ENCODE measurements around the gene TTC34. TPM values are rescaled to one million over a fixed set of nuclear protein-coding genes. Genes with fewer than 3 reads are reported as not detected.

The TTC34 gene
- total RNA-seq, 2 experiments from 2014 or later: 0.79 to 0.81 TPM

DNA sequence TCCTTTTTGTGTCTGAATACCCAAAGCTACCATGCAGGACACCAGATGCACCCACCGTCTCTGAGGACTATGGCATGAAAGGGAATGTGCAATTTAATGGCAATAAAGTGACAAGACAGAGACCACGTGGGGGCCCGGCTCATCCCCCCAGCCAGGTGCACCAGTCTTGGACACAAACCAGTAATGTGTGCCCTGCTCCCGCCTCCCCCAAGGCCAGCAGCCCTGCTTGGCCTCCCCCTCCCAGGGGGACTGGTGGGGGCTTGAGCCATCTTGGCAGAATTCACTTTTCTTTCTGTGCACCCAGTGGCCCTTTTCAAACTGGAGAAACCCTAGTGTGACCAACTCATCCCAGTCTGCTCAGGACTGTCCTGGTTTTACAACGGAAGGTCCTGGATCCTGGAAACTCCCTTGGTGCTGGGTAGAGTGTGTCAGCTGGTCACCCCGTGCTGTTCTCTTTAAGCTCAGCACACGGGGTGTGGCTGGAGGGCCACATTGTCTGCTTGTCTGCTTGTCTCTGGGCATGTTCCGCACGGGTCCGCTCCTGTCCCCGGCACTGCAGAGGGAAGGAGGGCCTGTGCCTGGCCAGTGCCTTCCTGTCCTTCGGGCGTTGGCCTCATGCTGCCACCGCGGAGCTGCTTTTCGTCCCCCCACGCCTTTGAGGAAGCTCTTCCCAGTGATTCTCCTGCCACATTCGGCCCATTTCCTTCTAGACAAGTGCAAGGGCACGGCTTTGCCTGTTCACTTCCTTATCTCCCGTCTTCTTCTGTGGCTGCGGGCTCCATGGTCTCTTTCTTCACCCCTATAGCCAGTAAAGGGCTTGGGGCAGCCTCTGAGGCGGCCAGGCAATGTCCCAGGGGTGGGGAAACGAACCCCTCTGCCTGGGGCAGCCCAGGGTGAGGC lies 45.8 kb upstream of the TTC34 start:
- Mint-ChIP-seq H3K27me3 (peaks cover 2% of the 10 kb centered on the region), H3K27ac (no peak overlapping the region), H3K4me1 (ENCODE audit: low read depth) (no peaks in the 10 kb centered on the region), H3K4me3 (no peak overlapping the region), H3K36me3 (ENCODE audit: low read depth) (no peaks in the 10 kb centered on the region), H3K9me3 (no peaks in the 10 kb centered on the region)
- TF ChIP-seq, protein P1, sequence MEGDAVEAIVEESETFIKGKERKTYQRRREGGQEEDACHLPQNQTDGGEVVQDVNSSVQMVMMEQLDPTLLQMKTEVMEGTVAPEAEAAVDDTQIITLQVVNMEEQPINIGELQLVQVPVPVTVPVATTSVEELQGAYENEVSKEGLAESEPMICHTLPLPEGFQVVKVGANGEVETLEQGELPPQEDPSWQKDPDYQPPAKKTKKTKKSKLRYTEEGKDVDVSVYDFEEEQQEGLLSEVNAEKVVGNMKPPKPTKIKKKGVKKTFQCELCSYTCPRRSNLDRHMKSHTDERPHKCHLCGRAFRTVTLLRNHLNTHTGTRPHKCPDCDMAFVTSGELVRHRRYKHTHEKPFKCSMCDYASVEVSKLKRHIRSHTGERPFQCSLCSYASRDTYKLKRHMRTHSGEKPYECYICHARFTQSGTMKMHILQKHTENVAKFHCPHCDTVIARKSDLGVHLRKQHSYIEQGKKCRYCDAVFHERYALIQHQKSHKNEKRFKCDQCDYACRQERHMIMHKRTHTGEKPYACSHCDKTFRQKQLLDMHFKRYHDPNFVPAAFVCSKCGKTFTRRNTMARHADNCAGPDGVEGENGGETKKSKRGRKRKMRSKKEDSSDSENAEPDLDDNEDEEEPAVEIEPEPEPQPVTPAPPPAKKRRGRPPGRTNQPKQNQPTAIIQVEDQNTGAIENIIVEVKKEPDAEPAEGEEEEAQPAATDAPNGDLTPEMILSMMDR (IDR thresholded peaks at IDR 0.05): no peak
- intact Hi-C loops (cut with micrococcal nuclease): no loop called here
- POLR2A ChIA-PET: no interaction called here
- DNase-seq: no peak
- CTCF ChIA-PET: no interaction called here
- no peak for ATAC-seq

DNA sequence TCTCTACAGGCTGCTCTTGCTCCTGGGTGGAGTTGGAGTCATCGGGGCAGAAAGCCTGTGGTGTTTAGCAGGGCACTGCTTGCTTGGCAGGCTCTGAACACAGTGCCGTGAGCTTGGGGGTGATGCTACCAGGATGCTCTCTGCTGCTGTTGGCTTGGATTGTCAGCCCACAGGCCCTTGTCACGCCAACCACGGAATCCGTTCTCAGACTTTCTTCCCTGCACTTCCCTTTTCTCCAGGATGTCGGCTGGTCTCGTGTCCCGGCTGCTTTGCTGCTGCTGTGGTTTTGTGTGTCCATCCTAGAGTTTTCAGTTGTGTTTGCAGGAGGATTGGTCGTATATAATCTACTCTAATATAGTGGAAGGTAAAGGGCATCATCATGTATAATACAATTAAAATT lies 44.4 kb upstream of the TTC34 start:
- DNase-seq: no peak
- H3K27ac Mint-ChIP-seq: no peak overlapping the region
- ChIA-PET CTCF (no interaction called here), POLR2A (no interaction called here)
- intact Hi-C loops (cut with micrococcal nuclease): no loop called here
- no peak for ATAC-seq
- TF ChIP-seq, protein P1 (IDR thresholded peaks at IDR 0.05): no peak
- H3K27me3 Mint-ChIP-seq: peaks cover 2% of the 10 kb centered on the region
- no peak overlapping the region for H3K4me3 Mint-ChIP-seq
- H3K4me1 Mint-ChIP-seq (ENCODE audit: low read depth): peaks cover 2% of the 10 kb centered on the region
- no peaks in the 10 kb centered on the region for H3K9me3 Mint-ChIP-seq
- no peaks in the 10 kb centered on the region for H3K36me3 Mint-ChIP-seq (ENCODE audit: low read depth)

DNA sequence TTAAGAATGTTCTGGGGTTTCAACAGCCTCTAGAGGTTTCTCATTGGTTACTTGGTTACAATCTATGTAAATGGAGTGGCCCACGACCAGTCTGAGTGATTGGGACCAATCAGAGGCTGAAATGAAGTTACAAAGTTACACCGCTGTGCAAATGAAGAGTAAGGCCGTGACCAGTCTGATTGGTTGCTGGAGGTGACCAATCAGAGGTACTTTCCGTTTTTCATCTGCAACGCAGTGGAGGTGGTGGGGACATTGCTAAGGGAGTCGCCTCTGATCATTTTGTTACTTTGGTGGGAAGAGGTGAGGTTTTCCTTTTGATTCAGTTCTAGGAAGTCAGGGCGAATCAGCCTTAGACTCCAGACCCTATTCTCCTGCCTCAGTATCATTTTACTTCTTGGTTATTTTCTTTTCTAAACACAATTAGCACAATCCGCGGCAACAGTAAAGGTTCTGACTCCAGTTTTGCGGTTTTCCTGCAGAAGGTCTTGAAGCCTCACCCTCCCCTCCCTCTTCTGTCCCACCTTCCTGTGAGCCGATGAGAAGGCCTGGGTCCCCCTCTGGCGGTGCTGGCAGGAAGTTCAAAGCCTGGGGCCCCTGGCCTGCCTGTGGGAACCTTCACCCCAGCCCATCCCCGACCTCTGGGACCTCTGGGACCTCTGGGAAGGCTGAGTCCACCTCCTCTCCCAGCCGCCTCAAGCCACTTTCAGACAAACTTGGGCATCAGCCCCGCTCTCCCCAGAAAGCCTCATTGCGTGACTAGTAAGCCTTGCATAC lies 38.7 kb upstream of the TTC34 start:
- peak; percentile 92 for ATAC-seq
- intact Hi-C loops (cut with micrococcal nuclease): no loop called here

DNA sequence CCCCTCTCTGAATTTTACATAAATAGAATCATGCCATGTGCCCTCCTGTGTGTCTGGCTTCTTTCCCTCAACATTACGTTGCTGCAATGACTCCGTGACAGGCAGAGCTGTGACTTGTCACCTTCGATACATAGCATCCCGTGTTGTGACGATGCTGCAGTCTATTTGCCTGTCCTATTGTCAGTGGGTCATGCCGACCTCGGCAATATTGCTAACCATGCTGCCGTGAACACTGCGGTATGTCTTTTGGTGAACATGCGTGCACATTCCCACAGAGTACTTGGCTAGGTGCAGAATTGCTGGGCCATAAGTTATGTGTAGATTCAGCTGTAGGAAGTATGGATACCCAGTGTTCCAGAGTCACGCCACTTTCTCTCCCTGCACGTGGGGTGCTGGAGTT lies 36.3 kb upstream of the TTC34 start:
- Mint-ChIP-seq H3K27ac (no peak overlapping the region), H3K36me3 (ENCODE audit: low read depth) (no peaks in the 10 kb centered on the region), H3K9me3 (no peaks in the 10 kb centered on the region), H3K4me1 (ENCODE audit: low read depth) (peaks cover 15% of the 10 kb centered on the region), H3K27me3 (no peaks in the 10 kb centered on the region), H3K4me3 (no peak overlapping the region)
- DNase-seq (no peak), ATAC-seq (no peak)
- intact Hi-C loops (cut with micrococcal nuclease): no loop called here
- ChIA-PET CTCF (interaction anchor here (1.5 kb wide), 1 partner anchor 16 kb away, joined by 6 read pairs; no protein-coding TSS in a partner anchor), POLR2A (no interaction called here)
- TF ChIP-seq, protein P1 (IDR thresholded peaks at IDR 0.05): no peak

More for the DNA sequence above, 38.7 kb upstream of the TTC34 start:
- H3K27ac Mint-ChIP-seq: peak overlapping the region; percentile 80
- POLR2A ChIA-PET: no interaction called here
- no peaks in the 10 kb centered on the region for H3K36me3 Mint-ChIP-seq (ENCODE audit: low read depth)
- H3K4me3 Mint-ChIP-seq: peak overlapping the region; percentile 64
- no peaks in the 10 kb centered on the region for H3K9me3 Mint-ChIP-seq
- TF ChIP-seq, protein P1 (IDR thresholded peaks at IDR 0.05): peak; percentile 58
- peaks cover 15% of the 10 kb centered on the region for H3K4me1 Mint-ChIP-seq (ENCODE audit: low read depth)
- peaks cover under 1% of the 10 kb centered on the region for H3K27me3 Mint-ChIP-seq
- DNase-seq: peak; percentile 82
- CTCF ChIA-PET: interaction anchor here (0.7 to 1.8 kb wide), 3 partner anchors 14 to 18 kb away, joined by 3 to 5 read pairs (median 4); no protein-coding TSS in a partner anchor
